Thoracic aorta (tissue), 2 donors: ENCODE results near the gene KRT71. TPM values are rescaled to one million over a fixed set of nuclear protein-coding genes. Genes with fewer than 3 reads are reported as not detected.
"Not testable (repeated sequence)": the region's sequence is repeated elsewhere in the genome, so short reads cannot be mapped to it uniquely, and the experiment has no call there.

ENCODE experiments used
- ATAC-seq: fragments of 150-250 bp; one replicate; pipeline ENCODE4 v1.8.0; 2017; ENCODE audit warnings: low read depth; ENCODE audit not compliant: insufficient number of reproducible peaks, low FRiP score
- DNase-seq: peaks from one replicate; pipeline ENCODE4 v3.0.0-alpha.2; 2020; ENCODE audit warnings: low spot score
- H3K27ac ChIP-seq, 2 donors: fragments of 200-600 bp; sonication (generic); 1 replicate in 1 of 2; 2 replicates in 1 of 2; pipeline ENCODE4 v1.5.1; 2016; ENCODE audit warnings: mild to moderate bottlenecking in 2 of 2, moderate library complexity in 2 of 2
- H3K27me3 ChIP-seq: fragments of 200-600 bp; sonication (generic); replicated peaks from 2 replicates; pipeline ENCODE4 v1.6.0; 2016; ENCODE audit warnings: mild to moderate bottlenecking; ENCODE audit not compliant: insufficient read depth
- H3K36me3 ChIP-seq: fragments of 200-600 bp; sonication (generic); one replicate; pipeline ENCODE4 v1.5.1; 2016
- H3K4me1 ChIP-seq, 2 donors: fragments of 200-600 bp; sonication (generic); 1 replicate in 1 of 2; 2 replicates in 1 of 2; pipeline versions ENCODE4 v1.5.1 to v1.6.0; 2016; ENCODE audit warnings: low read depth in 2 of 2, mild to moderate bottlenecking in 1 of 2; ENCODE audit not compliant: control insufficient read depth in 1 of 2
- H3K4me3 ChIP-seq: fragments of 200-600 bp; sonication (generic); 2 replicates; pipeline ENCODE4 v1.5.1; 2016; ENCODE audit warnings: mild to moderate bottlenecking
- H3K9me3 ChIP-seq: fragments of 200-600 bp; sonication (generic); 2 replicates; pipeline ENCODE4 v1.5.1; 2016
- total RNA-seq, 2 donors: library from RNA; depleted of rRNA; stranded (reverse); fragments of >200 nt; gene quantifications; one replicate each; pipeline versions ENCODE4 v1.1.0 to v1.2.3, GENCODE V29; 2016
- TF ChIP-seq, protein P1 (sequence below): fragments of 200-600 bp; sonication (generic); IDR thresholded peaks from one replicate; pipeline ENCODE4 v1.5.1; 2019; ENCODE audit warnings: antibody characterized with exemption

The KRT71 gene
- total RNA-seq, 2 donors from 2014 or later = not detected

DNA sequence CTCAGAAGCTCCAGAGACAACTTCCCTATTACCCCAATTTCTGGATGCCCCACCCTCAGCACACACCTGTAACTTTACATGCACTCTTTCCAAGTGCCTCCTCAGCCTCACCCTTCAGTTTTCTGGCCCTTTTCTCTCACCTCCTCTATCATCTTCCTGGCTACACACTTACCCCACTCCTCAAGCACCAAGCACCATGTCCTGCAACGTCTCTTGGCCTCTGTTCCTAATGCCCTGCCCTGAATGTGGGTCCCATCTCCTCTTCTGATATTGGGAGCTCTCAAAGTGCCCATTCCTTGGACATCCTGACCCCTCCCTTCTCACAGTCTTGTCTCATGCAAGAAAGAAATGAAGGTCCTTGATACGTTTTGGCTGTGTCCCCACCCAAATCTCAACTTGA is 47.1 kb upstream of the KRT71 start:
- no peak for ATAC-seq
- H3K27me3 ChIP-seq = no peaks in the 10 kb centered on the region
- TF ChIP-seq, protein P1, sequence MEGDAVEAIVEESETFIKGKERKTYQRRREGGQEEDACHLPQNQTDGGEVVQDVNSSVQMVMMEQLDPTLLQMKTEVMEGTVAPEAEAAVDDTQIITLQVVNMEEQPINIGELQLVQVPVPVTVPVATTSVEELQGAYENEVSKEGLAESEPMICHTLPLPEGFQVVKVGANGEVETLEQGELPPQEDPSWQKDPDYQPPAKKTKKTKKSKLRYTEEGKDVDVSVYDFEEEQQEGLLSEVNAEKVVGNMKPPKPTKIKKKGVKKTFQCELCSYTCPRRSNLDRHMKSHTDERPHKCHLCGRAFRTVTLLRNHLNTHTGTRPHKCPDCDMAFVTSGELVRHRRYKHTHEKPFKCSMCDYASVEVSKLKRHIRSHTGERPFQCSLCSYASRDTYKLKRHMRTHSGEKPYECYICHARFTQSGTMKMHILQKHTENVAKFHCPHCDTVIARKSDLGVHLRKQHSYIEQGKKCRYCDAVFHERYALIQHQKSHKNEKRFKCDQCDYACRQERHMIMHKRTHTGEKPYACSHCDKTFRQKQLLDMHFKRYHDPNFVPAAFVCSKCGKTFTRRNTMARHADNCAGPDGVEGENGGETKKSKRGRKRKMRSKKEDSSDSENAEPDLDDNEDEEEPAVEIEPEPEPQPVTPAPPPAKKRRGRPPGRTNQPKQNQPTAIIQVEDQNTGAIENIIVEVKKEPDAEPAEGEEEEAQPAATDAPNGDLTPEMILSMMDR = no peak
- DNase-seq = no peak
- no peaks in the 10 kb centered on the region for H3K36me3 ChIP-seq
- H3K4me3 ChIP-seq = no peak overlapping the region
- H3K27ac ChIP-seq = no peak overlapping the region
- no peaks in the 10 kb centered on the region for H3K9me3 ChIP-seq
- H3K4me1 ChIP-seq = no peaks in the 10 kb centered on the region

DNA sequence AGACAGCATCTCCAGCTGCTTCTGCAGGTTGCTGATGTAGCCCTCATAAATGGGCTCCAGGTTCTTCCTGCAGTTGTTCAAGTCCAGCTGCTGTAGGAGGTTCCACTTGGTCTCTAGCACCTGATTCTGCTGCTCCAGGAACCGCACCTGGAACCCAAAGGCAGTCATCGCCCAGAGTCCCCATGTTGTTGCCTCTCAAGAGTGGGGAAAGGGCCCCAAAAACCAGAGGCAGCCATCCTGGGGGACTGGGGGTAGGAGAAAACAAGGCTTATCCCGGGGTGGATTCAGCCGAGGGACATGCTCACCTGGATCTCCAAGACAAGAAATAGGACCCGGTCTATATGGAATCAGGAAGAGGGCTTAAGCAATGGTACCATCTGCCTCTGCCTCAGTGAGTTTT is 46.0 kb upstream of the KRT71 start:
- Histone ChIP-seq H3K4me3 (no peak overlapping the region), H3K9me3 (no peaks in the 10 kb centered on the region), H3K4me1 (no peaks in the 10 kb centered on the region), H3K27ac (no peak overlapping the region), H3K36me3 (no peaks in the 10 kb centered on the region), H3K27me3 (no peaks in the 10 kb centered on the region)
- ATAC-seq (no peak), DNase-seq (no peak)
- TF ChIP-seq, protein P1 = no peak

DNA sequence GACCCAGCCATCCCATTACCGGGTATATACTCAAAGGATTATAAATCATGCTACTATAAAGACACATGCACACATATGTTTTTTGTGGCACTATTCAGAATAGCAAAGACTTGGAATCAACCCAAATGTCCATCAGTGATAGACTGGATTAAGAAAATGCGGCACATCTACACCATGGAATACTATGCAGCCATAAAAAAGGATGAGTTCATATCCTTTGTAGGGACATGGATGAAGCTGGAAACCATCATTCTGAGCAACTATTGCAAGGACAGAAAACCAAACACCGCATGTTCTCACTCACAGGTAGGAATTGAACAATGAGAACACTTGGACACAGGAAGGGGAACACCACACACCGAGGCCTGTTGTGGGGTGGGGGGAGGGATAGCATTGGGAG is 41.3 kb upstream of the KRT71 start:
- H3K36me3 ChIP-seq, DNase-seq, H3K27me3 ChIP-seq, ATAC-seq, H3K27ac ChIP-seq, H3K4me3 ChIP-seq, H3K9me3 ChIP-seq, H3K4me1 ChIP-seq: not testable (repeated sequence)

DNA sequence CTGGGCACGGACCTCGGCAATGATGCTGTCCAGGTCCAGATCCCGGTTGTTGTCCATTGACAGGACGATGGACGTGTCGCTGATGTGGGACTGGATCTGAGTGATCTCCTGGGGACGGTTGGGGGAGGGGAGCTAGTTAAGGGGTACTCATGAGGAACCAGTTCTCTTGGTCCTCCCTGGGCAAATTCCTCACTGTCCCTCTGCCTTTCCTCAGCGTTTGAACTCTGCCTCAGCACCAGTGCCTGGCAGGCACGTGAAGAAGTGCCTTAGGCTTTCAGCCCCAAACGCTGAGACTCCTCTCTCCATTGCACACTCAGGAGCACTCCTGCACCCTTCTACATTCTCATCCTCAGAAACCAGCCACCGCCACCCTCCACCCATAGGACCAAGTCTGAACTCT is 38.6 kb upstream of the KRT71 start:
- TF ChIP-seq, protein P1 = no peak
- ATAC-seq = no peak
- no peak for DNase-seq
- no peaks in the 10 kb centered on the region for H3K27me3 ChIP-seq
- H3K9me3 ChIP-seq = no peaks in the 10 kb centered on the region
- H3K4me3 ChIP-seq = no peak overlapping the region
- H3K36me3 ChIP-seq = no peaks in the 10 kb centered on the region
- H3K4me1 ChIP-seq = no peaks in the 10 kb centered on the region
- H3K27ac ChIP-seq = no peak overlapping the region

DNA sequence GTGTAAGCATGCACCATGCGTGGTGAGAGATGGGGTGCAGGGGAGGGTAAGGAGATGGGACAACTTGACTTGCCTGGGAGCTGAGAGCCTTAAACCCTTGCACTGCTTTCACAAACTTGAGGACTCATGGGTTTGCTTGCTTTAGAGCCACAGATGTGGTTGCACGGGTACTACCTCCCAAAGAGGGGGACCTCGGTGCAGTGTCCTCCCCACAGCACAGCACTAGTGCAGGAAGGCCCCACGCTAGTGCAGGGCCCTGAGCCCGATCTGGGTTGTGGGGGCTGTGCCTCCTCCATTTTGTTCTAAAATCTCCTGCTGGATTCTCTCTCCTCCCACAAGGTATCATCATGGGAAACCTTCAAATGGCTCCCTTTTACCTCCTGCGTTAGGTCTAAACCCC is 37.1 kb upstream of the KRT71 start:
- Histone ChIP-seq H3K36me3 (no peaks in the 10 kb centered on the region), H3K4me1 (no peaks in the 10 kb centered on the region), H3K4me3 (no peak overlapping the region), H3K27me3 (no peaks in the 10 kb centered on the region), H3K9me3 (no peaks in the 10 kb centered on the region), H3K27ac (no peak overlapping the region)
- ATAC-seq (no peak), DNase-seq (no peak)
- TF ChIP-seq, protein P1 = no peak

DNA sequence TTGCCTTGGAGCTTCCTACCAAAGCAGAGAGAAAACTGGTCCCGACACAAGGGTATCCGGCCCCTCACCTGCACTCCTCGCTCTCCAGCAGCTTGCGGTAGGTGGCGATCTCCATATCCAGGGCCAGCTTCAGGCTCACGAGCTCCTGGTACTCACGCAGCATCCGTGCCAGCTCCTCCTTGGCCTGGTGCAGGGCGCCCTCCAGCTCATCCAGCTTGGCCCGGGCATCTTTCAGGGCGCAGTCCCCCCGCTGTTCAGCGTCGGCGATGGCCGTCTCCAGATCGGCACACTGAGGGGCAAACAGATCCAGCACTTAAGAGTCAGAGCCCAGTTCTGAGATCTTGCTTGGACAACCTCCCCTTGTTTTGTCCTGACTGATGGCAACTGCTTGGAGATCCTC is 34.6 kb upstream of the KRT71 start:
- TF ChIP-seq, protein P1 = no peak
- ATAC-seq = no peak

More for the DNA sequence above, 34.6 kb upstream of the KRT71 start:
- no peaks in the 10 kb centered on the region for H3K36me3 ChIP-seq
- H3K27ac ChIP-seq = no peak overlapping the region
- no peaks in the 10 kb centered on the region for H3K27me3 ChIP-seq
- H3K4me1 ChIP-seq = no peaks in the 10 kb centered on the region
- H3K4me3 ChIP-seq = no peak overlapping the region
- DNase-seq = no peak
- no peaks in the 10 kb centered on the region for H3K9me3 ChIP-seq
